ENCODE data around the gene GAK.
"Not testable (repeated sequence)": the region's sequence is repeated elsewhere in the genome, so short reads cannot be mapped to it uniquely, and the experiment has no call there.

The GAK gene

GRCh38 chr4:931960-932712 is at the start of gene GAK, which contains the start of gene TMEM175:
TSS of gene GAK (minus strand) at chr4:932316. CDS start at chr4:932187, 129 bp downstream.
TSS of gene TMEM175 (plus strand) at chr4:932460. CDS start at chr4:947740, 15,280 bp downstream.
- peak; percentile 100 for DNase-seq (ENCODE audit: low spot score)

- no peak for DNase-seq (ENCODE audit: low spot score)
These were observed 47.0 kb upstream of the GAK start for GRCh38 chr4:978957-979701.

GRCh38 chr4:976016-976415 is 43.9 kb upstream of the GAK start:
- not testable (repeated sequence) for DNase-seq (ENCODE audit: low spot score)

- DNase-seq (ENCODE audit: low spot score): no peak
These were observed 42.6 kb upstream of the GAK start for GRCh38 chr4:974668-975067.

GRCh38 chr4:973431-974397 is 41.6 kb upstream of the GAK start, which contains the start of gene DGKQ:
TSS of gene DGKQ (minus strand) at chr4:973569. CDS start at chr4:973482, 87 bp downstream.
- peak; percentile 100 for DNase-seq (ENCODE audit: low spot score)

GRCh38 chr4:972651-973424 is 40.7 kb upstream of the GAK start:
- peak; percentile 78 for DNase-seq (ENCODE audit: low spot score)

- no peak for DNase-seq (ENCODE audit: low spot score)
These were observed 39.8 kb upstream of the GAK start for GRCh38 chr4:971666-972500.

GRCh38 chr4:970854-971520 is 38.9 kb upstream of the GAK start:
- no peak for DNase-seq (ENCODE audit: low spot score)

- DNase-seq (ENCODE audit: low spot score): no peak
These were observed 38.1 kb upstream of the GAK start for GRCh38 chr4:970046-970745.

- DNase-seq (ENCODE audit: low spot score): no peak
These were observed 36.7 kb upstream of the GAK start for GRCh38 chr4:968621-969394.

GRCh38 chr4:968221-968620 is 36.1 kb upstream of the GAK start:
- DNase-seq (ENCODE audit: low spot score): no peak

- DNase-seq (ENCODE audit: low spot score): no peak
These were observed 35.3 kb upstream of the GAK start for GRCh38 chr4:967113-968104.

- DNase-seq (ENCODE audit: low spot score): no peak
These were observed 34.4 kb upstream of the GAK start for GRCh38 chr4:966266-967112.

- DNase-seq (ENCODE audit: low spot score): no peak
These were observed 33.6 kb upstream of the GAK start for GRCh38 chr4:965766-966134.

- DNase-seq (ENCODE audit: low spot score): no peak
These were observed 33.1 kb upstream of the GAK start for GRCh38 chr4:965048-965765.
